ENCODE data around the gene TTC39B.

Gene TTC39B

GRCh38 chr9:15115702-15116101 lies 191.3 kb downstream of the TTC39B start:
- no peak for DNase-seq (ENCODE audit: low read depth)
- H3K4me3 ChIP-seq (replicated peaks; ENCODE audit: low read depth, low read length): no peak overlapping the region
- TF ChIP-seq, protein P1, sequence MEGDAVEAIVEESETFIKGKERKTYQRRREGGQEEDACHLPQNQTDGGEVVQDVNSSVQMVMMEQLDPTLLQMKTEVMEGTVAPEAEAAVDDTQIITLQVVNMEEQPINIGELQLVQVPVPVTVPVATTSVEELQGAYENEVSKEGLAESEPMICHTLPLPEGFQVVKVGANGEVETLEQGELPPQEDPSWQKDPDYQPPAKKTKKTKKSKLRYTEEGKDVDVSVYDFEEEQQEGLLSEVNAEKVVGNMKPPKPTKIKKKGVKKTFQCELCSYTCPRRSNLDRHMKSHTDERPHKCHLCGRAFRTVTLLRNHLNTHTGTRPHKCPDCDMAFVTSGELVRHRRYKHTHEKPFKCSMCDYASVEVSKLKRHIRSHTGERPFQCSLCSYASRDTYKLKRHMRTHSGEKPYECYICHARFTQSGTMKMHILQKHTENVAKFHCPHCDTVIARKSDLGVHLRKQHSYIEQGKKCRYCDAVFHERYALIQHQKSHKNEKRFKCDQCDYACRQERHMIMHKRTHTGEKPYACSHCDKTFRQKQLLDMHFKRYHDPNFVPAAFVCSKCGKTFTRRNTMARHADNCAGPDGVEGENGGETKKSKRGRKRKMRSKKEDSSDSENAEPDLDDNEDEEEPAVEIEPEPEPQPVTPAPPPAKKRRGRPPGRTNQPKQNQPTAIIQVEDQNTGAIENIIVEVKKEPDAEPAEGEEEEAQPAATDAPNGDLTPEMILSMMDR (IDR thresholded peaks at IDR 0.05; ENCODE audit: low read length, missing control alignments): no peak

GRCh38 chr9:15115041-15115440 lies 192.0 kb downstream of the TTC39B start:
- TF ChIP-seq, protein P1 (IDR thresholded peaks at IDR 0.05; ENCODE audit: low read length, missing control alignments): no peak
- no peak overlapping the region for H3K4me3 ChIP-seq (replicated peaks; ENCODE audit: low read depth, low read length)
- no peak for DNase-seq (ENCODE audit: low read depth)

All from fibroblast of pulmonary artery (primary cell).